Measurements from ENCODE around the gene GCC1.

The GCC1 gene

DNA sequence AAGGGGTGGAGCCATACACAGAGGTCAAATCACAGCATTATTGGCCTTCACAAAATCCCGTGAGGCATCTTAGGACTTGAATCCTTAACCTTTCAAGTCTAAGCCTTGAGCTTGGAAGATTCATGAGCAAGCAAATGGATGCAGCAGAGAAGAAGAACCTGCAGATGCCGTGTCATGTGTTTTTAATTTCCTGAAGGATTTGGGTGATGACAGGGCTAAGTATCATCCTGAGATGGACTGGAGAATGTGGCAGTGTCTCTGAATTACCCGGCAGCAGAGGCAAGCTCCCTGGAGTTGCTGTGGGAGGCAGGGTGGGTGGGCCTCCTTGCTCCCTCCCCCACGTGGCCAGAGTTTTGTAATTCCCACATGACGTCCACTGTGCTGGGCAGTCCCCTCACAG, 50.8 kb downstream of the GCC1 start:
- TF ChIP-seq, protein P1, sequence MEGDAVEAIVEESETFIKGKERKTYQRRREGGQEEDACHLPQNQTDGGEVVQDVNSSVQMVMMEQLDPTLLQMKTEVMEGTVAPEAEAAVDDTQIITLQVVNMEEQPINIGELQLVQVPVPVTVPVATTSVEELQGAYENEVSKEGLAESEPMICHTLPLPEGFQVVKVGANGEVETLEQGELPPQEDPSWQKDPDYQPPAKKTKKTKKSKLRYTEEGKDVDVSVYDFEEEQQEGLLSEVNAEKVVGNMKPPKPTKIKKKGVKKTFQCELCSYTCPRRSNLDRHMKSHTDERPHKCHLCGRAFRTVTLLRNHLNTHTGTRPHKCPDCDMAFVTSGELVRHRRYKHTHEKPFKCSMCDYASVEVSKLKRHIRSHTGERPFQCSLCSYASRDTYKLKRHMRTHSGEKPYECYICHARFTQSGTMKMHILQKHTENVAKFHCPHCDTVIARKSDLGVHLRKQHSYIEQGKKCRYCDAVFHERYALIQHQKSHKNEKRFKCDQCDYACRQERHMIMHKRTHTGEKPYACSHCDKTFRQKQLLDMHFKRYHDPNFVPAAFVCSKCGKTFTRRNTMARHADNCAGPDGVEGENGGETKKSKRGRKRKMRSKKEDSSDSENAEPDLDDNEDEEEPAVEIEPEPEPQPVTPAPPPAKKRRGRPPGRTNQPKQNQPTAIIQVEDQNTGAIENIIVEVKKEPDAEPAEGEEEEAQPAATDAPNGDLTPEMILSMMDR (IDR thresholded peaks at IDR 0.05; ENCODE audit: control insufficient read depth, extremely low read depth, insufficient read depth), result no peak
- H3K4me3 ChIP-seq (ENCODE audit: low read depth, low read length), result no peak overlapping the region
- DNase-seq (ENCODE audit: low read depth), result no peak

DNA sequence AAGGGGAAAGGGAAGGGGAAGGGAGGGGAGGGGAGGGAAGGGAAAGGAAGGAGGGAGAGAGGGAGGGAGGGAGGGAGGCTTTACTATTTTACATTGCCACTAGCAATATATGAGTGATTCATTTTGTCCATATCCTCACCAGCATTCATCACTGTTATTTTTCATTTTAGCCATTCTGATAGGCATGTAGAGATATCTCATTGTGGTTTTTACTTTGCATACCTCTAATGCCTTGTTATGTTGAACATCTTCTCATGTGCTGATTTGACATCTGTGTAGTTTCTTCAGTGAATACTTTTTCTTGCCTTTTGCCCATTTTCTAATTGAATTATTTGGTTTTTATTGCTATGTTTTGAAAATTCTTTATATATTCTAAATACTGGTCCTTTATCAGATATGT, 52.7 kb downstream of the GCC1 start:
- no peak overlapping the region for H3K4me3 ChIP-seq (ENCODE audit: low read depth, low read length)
- no peak for DNase-seq (ENCODE audit: low read depth)
- TF ChIP-seq, protein P1 (IDR thresholded peaks at IDR 0.05; ENCODE audit: control insufficient read depth, extremely low read depth, insufficient read depth), result no peak

DNA sequence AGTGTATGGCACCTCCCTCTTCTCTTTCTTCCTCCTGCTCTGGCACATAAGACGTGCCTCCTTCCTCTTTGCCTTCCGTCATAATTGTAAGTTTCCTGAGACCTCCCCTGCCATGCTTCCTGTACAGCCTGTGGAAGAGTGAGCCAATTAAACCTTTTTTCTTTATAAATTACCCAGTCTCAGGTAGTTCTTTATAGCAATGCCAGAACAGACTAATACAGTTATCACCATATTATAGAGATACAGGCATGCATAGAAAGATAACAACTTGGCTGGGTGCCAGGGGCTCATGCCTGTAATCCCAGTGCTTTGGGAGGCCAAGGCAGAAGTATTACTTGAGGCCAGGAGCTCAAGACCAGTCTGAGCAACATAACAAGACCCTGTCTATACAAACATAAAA, 53.2 kb downstream of the GCC1 start:
- TF ChIP-seq, protein P1 (IDR thresholded peaks at IDR 0.05; ENCODE audit: control insufficient read depth, extremely low read depth, insufficient read depth), result no peak
- DNase-seq (ENCODE audit: low read depth), result no peak
- no peak overlapping the region for H3K4me3 ChIP-seq (ENCODE audit: low read depth, low read length)

All from LNCaP clone FGC (cell line).